H1 (cell line): ENCODE data around the gene PPIF. TPM values are rescaled to one million over a fixed set of nuclear protein-coding genes. Genes with fewer than 3 reads are reported as not detected.

Experiments
- CTCF ChIA-PET: fragments of 300-600 bp; sonication (Branson Sonifier 250); formaldehyde crosslinking; loops from one replicate; lab custom pipeline; 2021; ENCODE audit not compliant: partially characterized antibody; lab: Charles Lee
- POLR2A ChIA-PET: fragments of 300-600 bp; sonication (Branson Sonifier 250); formaldehyde crosslinking; loops from one replicate; lab custom pipeline; 2021; ENCODE audit warnings: inconsistent platforms; ENCODE audit not compliant: partially characterized antibody; lab: Charles Lee
- DNase-seq, 2 experiments: peaks; one replicate each; pipeline versions ENCODE4 v3.0.0 to v3.0.0-alpha.2; 2010 to 2022; ENCODE audit warnings: low spot score in 2 of 2, low read depth in 1 of 2, mixed read lengths in 1 of 2
- FAIRE-seq: peaks from 2 replicates; lab custom pipeline; 2011; peaks lifted over from hg19 to GRCh38; lab: Jason Lieb, UNC
- H2AFZ ChIP-seq: 2 replicates; pipeline ENCODE4 v1.8.1; 2012; ENCODE audit warnings: low read length, inconsistent platforms
- H2AK5ac ChIP-seq: 2 replicates; pipeline ENCODE4 v1.6.1; 2013; ENCODE audit warnings: low read depth, low read length
- H2BK120ac ChIP-seq: replicated peaks from 2 replicates; pipeline ENCODE3; 2013; ENCODE audit warnings: low read depth, low read length, inconsistent platforms
- H2BK12ac ChIP-seq: 2 replicates; pipeline ENCODE4 v1.6.1; 2013; ENCODE audit warnings: low read depth, low read length
- H2BK15ac ChIP-seq: 2 replicates; pipeline ENCODE4 v1.6.1; 2013; ENCODE audit warnings: low read length
- H2BK20ac ChIP-seq: 2 replicates; pipeline ENCODE4 v1.6.1; 2013; ENCODE audit warnings: low read length
- H2BK5ac ChIP-seq: 2 replicates; pipeline ENCODE4 v1.6.1; 2013; ENCODE audit warnings: low read depth, low read length
- H3K14ac ChIP-seq: 2 replicates; pipeline ENCODE4 v1.6.1; 2013; ENCODE audit warnings: inconsistent platforms; ENCODE audit not compliant: insufficient read length
- H3K18ac ChIP-seq: 2 replicates; pipeline ENCODE4 v1.6.1; 2013; ENCODE audit warnings: low read length; ENCODE audit errors: extremely low read depth
- H3K23ac ChIP-seq: 2 replicates; pipeline ENCODE4 v1.6.1; 2013; ENCODE audit warnings: inconsistent platforms; ENCODE audit not compliant: insufficient read length
- H3K23me2 ChIP-seq: 2 replicates; pipeline ENCODE4 v1.6.1; 2013; ENCODE audit warnings: low read depth, low read length
- H3K27ac ChIP-seq: 2 replicates; pipeline ENCODE4 v1.6.1; 2011; ENCODE audit warnings: low read depth, low read length, inconsistent platforms
- H3K27me3 ChIP-seq, 4 experiments: replicated peaks in 1 of 4; 1 replicate in 1 of 4; 2 replicates in 3 of 4; pipeline versions ENCODE4 v1.6.1 to v1.8.1; 2011 to 2013; ENCODE audit warnings: low read length in 3 of 4, mild to moderate bottlenecking in 3 of 4, inconsistent platforms in 2 of 4, mixed read lengths in 2 of 4, moderate library complexity in 1 of 4; ENCODE audit not compliant: control insufficient read depth in 3 of 4, insufficient read depth in 3 of 4; ENCODE audit errors: extremely low read depth in 1 of 4
- H3K36me3 ChIP-seq, 4 experiments: 2 replicates each; pipeline versions ENCODE4 v1.6.1 to v1.8.1; 2011 to 2013; ENCODE audit warnings: mild to moderate bottlenecking in 4 of 4, low read length in 3 of 4, moderate library complexity in 2 of 4, control low read depth in 1 of 4, inconsistent platforms in 1 of 4; ENCODE audit not compliant: insufficient read depth in 4 of 4, control insufficient read depth in 2 of 4
- H3K4ac ChIP-seq: replicated peaks from 2 replicates; pipeline ENCODE3; 2013; ENCODE audit warnings: low read length, low read depth, mixed read lengths, inconsistent platforms; ENCODE audit not compliant: insufficient read length
- H3K4me1 ChIP-seq, 4 experiments: replicated peaks in 1 of 4; 1 replicate in 1 of 4; 2 replicates in 3 of 4; pipeline versions ENCODE4 v1.6.1 to v1.8.1; 2011 to 2013; ENCODE audit warnings: low read length in 3 of 4, inconsistent platforms in 2 of 4, mixed read lengths in 1 of 4; ENCODE audit not compliant: insufficient read depth in 4 of 4, control insufficient read depth in 3 of 4
- H3K4me2 ChIP-seq, 2 experiments: 2 replicates each; pipeline versions ENCODE4 v1.6.1 to v1.8.1; 2011 to 2013; ENCODE audit warnings: low read depth in 2 of 2, low read length in 2 of 2, control low read depth in 1 of 2, inconsistent platforms in 1 of 2, mild to moderate bottlenecking in 1 of 2; ENCODE audit not compliant: insufficient read depth in 1 of 2
- H3K4me3 ChIP-seq, 4 experiments: fragments of 200-600, 300-600 bp in 1 of 4; sonication (generic), shearing (Covaris generic), sonication (Bioruptor Twin) in 1 of 4; 2 replicates each; pipeline versions ENCODE4 v1.5.1 to v1.8.1; 2011 to 2016; ENCODE audit warnings: low read length in 4 of 4, low read depth in 3 of 4, control low read depth in 2 of 4, inconsistent platforms in 2 of 4, mild to moderate bottlenecking in 2 of 4, mixed read lengths in 1 of 4, moderate library complexity in 1 of 4; ENCODE audit not compliant: insufficient read depth in 2 of 4; ENCODE audit errors: extremely low read depth in 1 of 4
- H3K56ac ChIP-seq: replicated peaks from 2 replicates; pipeline ENCODE3; 2013; ENCODE audit warnings: low read depth, mild to moderate bottlenecking, mixed read lengths, low read length, inconsistent platforms; ENCODE audit not compliant: insufficient read length
- H3K79me1 ChIP-seq: 2 replicates; pipeline ENCODE4 v1.6.1; 2013; ENCODE audit warnings: low read depth, low read length, control low read depth
- H3K79me2 ChIP-seq, 2 experiments: 2 replicates each; pipeline versions ENCODE4 v1.6.1 to v1.8.1; 2012 to 2013; ENCODE audit warnings: low read length in 2 of 2, mild to moderate bottlenecking in 2 of 2, inconsistent platforms in 1 of 2; ENCODE audit not compliant: insufficient read depth in 2 of 2, control insufficient read depth in 1 of 2
- H3K9ac ChIP-seq, 4 experiments: replicated peaks in 1 of 4; 1 replicate in 1 of 4; 2 replicates in 3 of 4; pipeline versions ENCODE4 v1.6.1 to v1.8.1; 2011 to 2013; ENCODE audit warnings: low read depth in 3 of 4, low read length in 3 of 4, control low read depth in 2 of 4, mild to moderate bottlenecking in 2 of 4, moderate library complexity in 2 of 4, inconsistent platforms in 1 of 4; ENCODE audit errors: extremely low read depth in 1 of 4
- H3K9me3 ChIP-seq, 2 experiments: 2 replicates each; pipeline versions ENCODE4 v1.6.1 to v1.8.1; 2012 to 2013; ENCODE audit warnings: mild to moderate bottlenecking in 2 of 2, moderate library complexity in 2 of 2, control low read depth in 1 of 2, inconsistent platforms in 1 of 2, low read depth in 1 of 2, low read length in 1 of 2, mixed read lengths in 1 of 2; ENCODE audit not compliant: insufficient read depth in 2 of 2
- H4K20me1 ChIP-seq, 2 experiments: replicated peaks in 1 of 2; 2 replicates each; pipeline versions ENCODE3 to v1.8.1; 2011 to 2013; ENCODE audit warnings: inconsistent platforms in 2 of 2, low read length in 2 of 2, mild to moderate bottlenecking in 1 of 2; ENCODE audit not compliant: insufficient read depth in 2 of 2, control insufficient read depth in 1 of 2
- H4K5ac ChIP-seq: 2 replicates; pipeline ENCODE4 v1.6.1; 2013; ENCODE audit warnings: low read length, low read depth, mixed read lengths, inconsistent platforms; ENCODE audit not compliant: insufficient read length
- H4K8ac ChIP-seq: 2 replicates; pipeline ENCODE4 v1.8.0; 2013; ENCODE audit warnings: mild to moderate bottlenecking, moderate library complexity, low read length, inconsistent platforms; ENCODE audit not compliant: insufficient read depth; ENCODE audit errors: extremely low read depth
- H4K91ac ChIP-seq: replicated peaks from 2 replicates; pipeline ENCODE3; 2013; ENCODE audit warnings: low read length, mixed read lengths, inconsistent platforms; ENCODE audit not compliant: insufficient read length
- CREB1 ChIP-seq: IDR thresholded peaks from 2 replicates; pipeline ENCODE4 v1.6.1; 2012; ENCODE audit warnings: inconsistent platforms
- EP300 ChIP-seq, 2 experiments: IDR thresholded peaks; 1 replicate in 1 of 2; 2 replicates in 1 of 2; pipeline ENCODE4 v1.6.1; 2011 to 2012; ENCODE audit warnings: low read depth in 2 of 2, low read length in 2 of 2, mild to moderate bottlenecking in 2 of 2, borderline replicate concordance in 1 of 2, inconsistent platforms in 1 of 2, moderate library complexity in 1 of 2
- EZH2 ChIP-seq: fragments of 200-600 bp; sonication (generic); IDR thresholded peaks from 2 replicates; pipeline ENCODE4 v1.7.1; 2012; ENCODE audit warnings: low read depth, mild to moderate bottlenecking, moderate library complexity, low read length, inconsistent platforms; ENCODE audit not compliant: severe bottlenecking
- HDAC2 ChIP-seq, 2 experiments: fragments of 300-600 bp in 1 of 2; sonication (generic) in 1 of 2; IDR thresholded peaks; 2 replicates each; pipeline ENCODE4 v1.6.1; 2011 to 2012; ENCODE audit warnings: low read depth in 2 of 2, low read length in 2 of 2, mild to moderate bottlenecking in 2 of 2, moderate library complexity in 2 of 2, borderline replicate concordance in 1 of 2, inconsistent platforms in 1 of 2
- PHF8 ChIP-seq: fragments of 200-600 bp; sonication (generic); conservative IDR thresholded peaks from 2 replicates; pipeline ENCODE4 v1.7.1; 2012; ENCODE audit warnings: low read depth, mild to moderate bottlenecking, inconsistent platforms, low read length, moderate library complexity
- POLR2AphosphoS5 ChIP-seq: IDR thresholded peaks from 2 replicates; pipeline ENCODE4 v1.6.1; 2011; ENCODE audit warnings: low read depth, low read length
- POU5F1 ChIP-seq: IDR thresholded peaks from 2 replicates; pipeline ENCODE4 v1.6.1; 2011; ENCODE audit warnings: low read depth, mild to moderate bottlenecking, low read length, moderate library complexity
- SIRT6 ChIP-seq: IDR thresholded peaks from one replicate; pipeline ENCODE4 v1.7.1; 2012; ENCODE audit warnings: low read length, inconsistent platforms
- TCF12 ChIP-seq: IDR thresholded peaks from 2 replicates; pipeline ENCODE4 v1.6.1; 2011; ENCODE audit warnings: low read depth, mild to moderate bottlenecking, low read length
- YY1 ChIP-seq: IDR thresholded peaks from 2 replicates; pipeline ENCODE4 v1.6.1; 2011; ENCODE audit warnings: low read depth, mild to moderate bottlenecking, low read length
- WGBS, 2 experiments: shearing (Covaris generic) in 1 of 2; methylation state at CpG; one replicate each; pipeline versions ENCODE4 v1.1.6 to v1.1.7; 2013 to 2015; ENCODE audit warnings: low lambda C conversion rate in 2 of 2, mixed read lengths in 2 of 2, inconsistent platforms in 1 of 2, low coverage in 1 of 2, missing lambda C conversion rate in 1 of 2; ENCODE audit not compliant: insufficient replicate concordance in 2 of 2, insufficient coverage in 1 of 2, insufficient read length in 1 of 2; ENCODE audit errors: extremely low coverage in 1 of 2, missing lambda C conversion rate in 1 of 2; 5-methylcytosine and 5-hydroxymethylcytosine counted together
- polyA plus RNA-seq, 7 experiments: library from polyadenylated mRNA; depleted of rRNA in 3 of 7; stranded (reverse) in 5 of 7; unstranded in 2 of 7; fragments of >200 nt in 5 of 7; fragments of 200-250 nt in 2 of 7; gene quantifications; 1 replicate in 5 of 7; 2 replicates in 1 of 7; 4 replicates in 1 of 7; pipeline versions ENCODE4 v1.2.1 to v1.2.3, GENCODE V29; 2011 to 2013; ENCODE audit warnings: missing spikeins in 2 of 7, mixed read lengths in 2 of 7
- total RNA-seq: library from RNA; stranded (reverse); fragmentation: NEBNext Ultra II Directional; extraction: Animal tissue kit (Norgen Biotek cat#: 25700); gene quantifications from 2 replicates; pipeline ENCODE4 v1.2.1, GENCODE V29; 2021
- TF ChIP-seq, protein P1 (sequence below): IDR thresholded peaks from 2 replicates; pipeline ENCODE4 v1.6.1; 2012; ENCODE audit warnings: inconsistent platforms

PPIF gene
- total and polyA plus RNA-seq, 2 of the 8 experiments (the other 6 are each of a cell fraction or from before 2014, with no cell fraction given) = 70.2 to 77.6 TPM

DNA sequence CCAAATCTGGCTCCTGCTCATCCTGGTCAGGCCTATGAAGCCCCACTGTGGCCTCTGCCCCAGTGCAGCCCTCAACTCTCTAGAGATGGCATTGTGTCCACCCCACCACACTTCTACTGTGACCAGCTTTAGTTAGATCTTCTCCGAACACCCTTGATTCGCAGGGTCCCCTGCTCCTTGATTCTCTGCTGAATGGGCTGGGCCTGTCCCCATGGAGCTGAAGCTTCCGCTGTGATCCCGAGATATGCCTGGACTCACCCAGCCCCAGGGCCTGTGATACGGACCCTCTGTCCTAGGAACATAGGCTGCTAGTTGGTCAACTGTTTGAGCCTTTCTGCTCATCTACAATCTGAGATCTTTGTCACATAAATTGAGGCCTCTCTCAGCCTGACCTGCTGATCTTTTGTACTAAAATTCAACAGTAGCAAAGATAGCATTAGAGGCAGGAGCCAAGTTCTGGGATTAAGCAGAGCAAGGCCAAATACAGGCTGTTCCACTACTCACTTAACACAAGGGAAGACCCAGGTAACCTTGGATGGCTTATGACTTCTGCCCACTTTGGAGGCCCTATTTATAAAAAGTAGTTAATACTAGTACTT, 6.5 kb upstream of the PPIF start:
- no peaks in the 10 kb centered on the region for H3K79me1 ChIP-seq
- no peak overlapping the region for H2BK120ac ChIP-seq
- no peak overlapping the region for H2BK12ac ChIP-seq
- WGBS, 2 experiments = 90% methylated on average over 5 of the region's 5 CpGs; no CpG with 5 or more reads in 1 of the 2 experiments
- H3K4me3 ChIP-seq = no peak overlapping the region
- no peak overlapping the region for H2BK20ac ChIP-seq
- peaks cover 0 to 12% (median 0%) of the 10 kb centered on the region in 4 experiments; a peak in 3 of 7 replicates for H3K4me1 ChIP-seq
- H3K18ac ChIP-seq = no peak overlapping the region
- no peak overlapping the region for H2AK5ac ChIP-seq
- no peak overlapping the region for H2BK15ac ChIP-seq
- no peak overlapping the region for H3K27ac ChIP-seq
- no peak overlapping the region for H2BK5ac ChIP-seq
- H3K4me2 ChIP-seq = no peak overlapping the region
- H3K56ac ChIP-seq = no peak overlapping the region
- no peak overlapping the region for H4K91ac ChIP-seq
- H4K5ac ChIP-seq = no peak overlapping the region
- POLR2A ChIA-PET = no interaction called here
- no peaks in the 10 kb centered on the region for H3K27me3 ChIP-seq
- no peak for TF ChIP-seq PHF8
- TF ChIP-seq POLR2AphosphoS5 = no peak
- TF ChIP-seq EP300 (IDR thresholded peaks at IDR 0.05; ENCODE audit: borderline replicate concordance in 1 of 2, low read depth in 2 of 2, low read length in 2 of 2) = no peak
- no peak for TF ChIP-seq HDAC2 (IDR thresholded peaks at IDR 0.05; ENCODE audit: borderline replicate concordance in 1 of 2, low read depth in 2 of 2, low read length in 2 of 2)
- TF ChIP-seq, protein P1, sequence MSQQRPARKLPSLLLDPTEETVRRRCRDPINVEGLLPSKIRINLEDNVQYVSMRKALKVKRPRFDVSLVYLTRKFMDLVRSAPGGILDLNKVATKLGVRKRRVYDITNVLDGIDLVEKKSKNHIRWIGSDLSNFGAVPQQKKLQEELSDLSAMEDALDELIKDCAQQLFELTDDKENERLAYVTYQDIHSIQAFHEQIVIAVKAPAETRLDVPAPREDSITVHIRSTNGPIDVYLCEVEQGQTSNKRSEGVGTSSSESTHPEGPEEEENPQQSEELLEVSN = no peak
- TF ChIP-seq TCF12 = no peak
- no peak for TF ChIP-seq CREB1
- TF ChIP-seq POU5F1 = no peak
- no peak for TF ChIP-seq YY1
- no peak for TF ChIP-seq SIRT6
- no peak for TF ChIP-seq EZH2
- FAIRE-seq = no peak
- H3K23ac ChIP-seq = no peak overlapping the region
- H3K79me2 ChIP-seq = no peaks in the 10 kb centered on the region
- CTCF ChIA-PET = interaction anchor here (0.7 to 1.0 kb wide), 2 partner anchors 55 to 127 kb away, joined by 4 read pairs; no protein-coding TSS in a partner anchor
- no peak overlapping the region for H2AFZ ChIP-seq
- no peaks in the 10 kb centered on the region for H3K9me3 ChIP-seq
- no peak overlapping the region for H3K9ac ChIP-seq
- H3K23me2 ChIP-seq = no peaks in the 10 kb centered on the region
- no peak overlapping the region for H3K14ac ChIP-seq
- no peaks in the 10 kb centered on the region for H3K36me3 ChIP-seq
- H3K4ac ChIP-seq = no peak overlapping the region
- no peak overlapping the region; the same call in 1 of the 2 replicates for H4K8ac ChIP-seq
- no peaks in the 10 kb centered on the region for H4K20me1 ChIP-seq
- DNase-seq = no peak
